Astrocyte of the spinal cord (primary cell): Measurements from ENCODE around the gene ECPAS.
"Not testable (repeated sequence)": the region's sequence is repeated elsewhere in the genome, so short reads cannot be mapped to it uniquely, and the experiment has no call there.

ENCODE experiments used
- DNase-seq: peaks from one replicate; pipeline ENCODE4 v3.0.0; 2011; ENCODE audit warnings: low read depth, low spot score
- H3K4me3 ChIP-seq: 2 replicates; pipeline ENCODE4 v1.5.1; 2011; ENCODE audit warnings: low read depth, mild to moderate bottlenecking, low read length, moderate library complexity
- CTCF ChIP-seq: IDR thresholded peaks from 2 replicates; pipeline ENCODE4 v1.5.1; 2012; ENCODE audit warnings: low read depth, mild to moderate bottlenecking, low read length, inconsistent platforms
- in situ Hi-C: cut with HindIII; loops from 2 replicates; pipeline ENCODE4 v1.10.0; 2017; ENCODE audit warnings: low sequenced_read_pairs

The ECPAS gene

GRCh38 chr9:111524731-111525055, 40.5 kb upstream of the ECPAS start:
- peak overlapping the region; percentile 61 for H3K4me3 ChIP-seq
- in situ Hi-C loops: no loop called here
- no peak for TF ChIP-seq CTCF
- DNase-seq: no peak

- no peak for TF ChIP-seq CTCF
- no peak overlapping the region for H3K4me3 ChIP-seq
- in situ Hi-C loops: no loop called here
- no peak for DNase-seq
These were observed 31.9 kb upstream of the ECPAS start for GRCh38 chr9:111516061-111516465.

GRCh38 chr9:111514967-111515366, 30.8 kb upstream of the ECPAS start:
- no peak overlapping the region for H3K4me3 ChIP-seq
- DNase-seq: no peak
- in situ Hi-C loops: no loop called here
- TF ChIP-seq CTCF: no peak

GRCh38 chr9:111511581-111511980, 27.4 kb upstream of the ECPAS start:
- DNase-seq, in situ Hi-C loops, H3K4me3 ChIP-seq: not testable (repeated sequence)

GRCh38 chr9:111502506-111502905, 18.3 kb upstream of the ECPAS start:
- in situ Hi-C loops: no loop called here
- no peak for TF ChIP-seq CTCF
- no peak overlapping the region for H3K4me3 ChIP-seq
- no peak for DNase-seq

GRCh38 chr9:111501648-111502047, 17.5 kb upstream of the ECPAS start:
- no peak for DNase-seq
- H3K4me3 ChIP-seq: no peak overlapping the region
- in situ Hi-C loops: no loop called here
- no peak for TF ChIP-seq CTCF

- no peak for TF ChIP-seq CTCF
- in situ Hi-C loops: no loop called here
- H3K4me3 ChIP-seq: no peak overlapping the region
- DNase-seq: no peak
These were observed 16.9 kb upstream of the ECPAS start for GRCh38 chr9:111501005-111501562.

- DNase-seq, in situ Hi-C loops, H3K4me3 ChIP-seq: not testable (repeated sequence)
These were observed 13.0 kb upstream of the ECPAS start for GRCh38 chr9:111497196-111497595.
